HepG2 (cell line): Measurements from ENCODE around the gene ANGPTL7. TPM values are rescaled to one million over a fixed set of nuclear protein-coding genes. Genes with fewer than 3 reads are reported as not detected.

ENCODE experiments used
- FOXJ3 ChIP-seq: sonication (generic); formaldehyde crosslinking; IDR thresholded peaks from 2 replicates; pipeline ENCODE4 v1.4.0; 2020; ENCODE audit warnings: missing genetic modification reagents, mild to moderate bottlenecking, borderline replicate concordance
- HNF4A ChIP-seq: sonication (generic); formaldehyde crosslinking; IDR thresholded peaks from 2 replicates; pipeline ENCODE4 v1.4.0; 2020; ENCODE audit warnings: missing genetic modification reagents
- NFATC3 ChIP-seq: sonication (generic); formaldehyde crosslinking; IDR thresholded peaks from 2 replicates; pipeline ENCODE4 v1.5.1; 2020; ENCODE audit warnings: mild to moderate bottlenecking, missing genetic modification reagents
- NFIB ChIP-seq: sonication (generic); formaldehyde crosslinking; IDR thresholded peaks from 2 replicates; pipeline ENCODE4 v1.9.0; 2021; ENCODE audit warnings: missing genetic modification reagents, mild to moderate bottlenecking, borderline replicate concordance
- NFRKB ChIP-seq: fragments of 450-650 bp; IDR thresholded peaks from 2 replicates; pipeline ENCODE4 v1.6.1; 2017
- NR2F1 ChIP-seq, 2 experiments: fragments of 450-650 bp in 1 of 2; formaldehyde crosslinking in 1 of 2; IDR thresholded peaks; 2 replicates each; pipeline versions ENCODE4 v1.5.0 to v1.6.1; 2016 to 2020; ENCODE audit warnings: mild to moderate bottlenecking in 1 of 2, missing compliant biosample characterization in 1 of 2, missing genetic modification reagents in 1 of 2, moderate library complexity in 1 of 2
- NR2F6 ChIP-seq, 2 experiments: IDR thresholded peaks; 2 replicates each; pipeline ENCODE4 v1.6.1; 2016; ENCODE audit warnings: antibody characterized with exemption in 1 of 2, mild to moderate bottlenecking in 1 of 2
- PAF1 ChIP-seq: IDR thresholded peaks from 2 replicates; pipeline ENCODE4 v1.6.1; 2016; ENCODE audit warnings: missing genetic modification reagents, missing compliant biosample characterization
- POLR2AphosphoS5 ChIP-seq: IDR thresholded peaks from 2 replicates; pipeline ENCODE4 v1.6.1; 2012; ENCODE audit warnings: low read depth, low read length
- RBM22 ChIP-seq: fragments of 200-400 bp; formaldehyde crosslinking; optimal IDR thresholded peaks from 2 replicates; pipeline ENCODE3; 2017; ENCODE audit warnings: mild to moderate bottlenecking, low read length, moderate library complexity
- RFX3 ChIP-seq: IDR thresholded peaks from 2 replicates; pipeline ENCODE4 v1.6.1; 2016; ENCODE audit warnings: missing biosample characterization, missing genetic modification reagents
- SMAD3 ChIP-seq: sonication (generic); formaldehyde crosslinking; IDR thresholded peaks from 2 replicates; pipeline ENCODE4 v1.4.0; 2020; ENCODE audit warnings: missing genetic modification reagents
- SP2 ChIP-seq: sonication (generic); formaldehyde crosslinking; IDR thresholded peaks from 2 replicates; pipeline ENCODE4 v1.5.1; 2020; ENCODE audit warnings: mild to moderate bottlenecking, missing genetic modification reagents
- SRF ChIP-seq: IDR thresholded peaks from 2 replicates; pipeline ENCODE4 v1.6.1; 2011; ENCODE audit warnings: mild to moderate bottlenecking, low read depth, low read length, moderate library complexity
- SRSF1 ChIP-seq: fragments of 200-400 bp; formaldehyde crosslinking; optimal IDR thresholded peaks from 2 replicates; pipeline ENCODE3; 2017; ENCODE audit warnings: mild to moderate bottlenecking, low read depth, low read length, moderate library complexity
- TP53 ChIP-seq: sonication (generic); formaldehyde crosslinking; conservative IDR thresholded peaks from 2 replicates; pipeline ENCODE4 v1.4.0; 2020; ENCODE audit warnings: missing genetic modification reagents
- TRIM24 ChIP-seq: sonication (generic); formaldehyde crosslinking; IDR thresholded peaks from 2 replicates; pipeline ENCODE4 v1.8.0; 2022; ENCODE audit warnings: mild to moderate bottlenecking, missing genetic modification reagents
- ZBTB42 ChIP-seq: sonication (generic); formaldehyde crosslinking; IDR thresholded peaks from 2 replicates; pipeline ENCODE4 v1.5.0; 2020; ENCODE audit warnings: mild to moderate bottlenecking, missing genetic modification reagents
- ZNF160 ChIP-seq: sonication (generic); formaldehyde crosslinking; IDR thresholded peaks from 2 replicates; pipeline ENCODE4 v1.8.0; 2022; ENCODE audit warnings: mild to moderate bottlenecking, inconsistent platforms, missing genetic modification reagents
- ZNF232 ChIP-seq: sonication (generic); formaldehyde crosslinking; IDR thresholded peaks from 2 replicates; pipeline ENCODE4 v1.4.0; 2020; ENCODE audit warnings: missing genetic modification reagents, borderline replicate concordance
- ZNF251 ChIP-seq: sonication (generic); formaldehyde crosslinking; IDR thresholded peaks from 2 replicates; pipeline ENCODE4 v1.9.0; 2021; ENCODE audit warnings: mild to moderate bottlenecking, missing genetic modification reagents
- ZNF44 ChIP-seq: sonication (generic); formaldehyde crosslinking; IDR thresholded peaks from 2 replicates; pipeline ENCODE4 v1.5.1; 2020; ENCODE audit warnings: mild to moderate bottlenecking, missing genetic modification reagents
- ZNF703 ChIP-seq: sonication (generic); formaldehyde crosslinking; IDR thresholded peaks from 2 replicates; pipeline ENCODE4 v1.5.1; 2020; ENCODE audit warnings: missing genetic modification reagents, mild to moderate bottlenecking, moderate library complexity, borderline replicate concordance
- polyA plus RNA-seq, 8 experiments: library from polyadenylated mRNA; depleted of rRNA in 3 of 8; stranded (reverse) in 7 of 8; unstranded in 1 of 8; fragments of >200 nt; fragmentation: Illumina TruSeq in 4 of 8; extraction: Trizol in 4 of 8; gene quantifications; 2 replicates each; pipeline versions ENCODE4 v1.2.1 to v1.2.3, GENCODE V29; 2011 to 2016; ENCODE audit warnings: low read depth in 4 of 8, missing spikeins in 1 of 8, mixed read lengths in 1 of 8; ENCODE audit not compliant: insufficient read depth in 1 of 8
- total RNA-seq, 5 experiments: library from RNA; depleted of rRNA; stranded (reverse); fragments of >200 nt; fragmentation: Illumina TruSeq; extraction: Trizol; gene quantifications; 2 replicates each; pipeline ENCODE4 v1.2.3, GENCODE V29; 2016; ENCODE audit warnings: low read depth in 1 of 5
- TF ChIP-seq, protein P1 (sequence below): sonication (generic); formaldehyde crosslinking; IDR thresholded peaks from 2 replicates; pipeline ENCODE4 v1.5.1; 2020; ENCODE audit warnings: mild to moderate bottlenecking, missing genetic modification reagents, moderate library complexity
- TF ChIP-seq, protein P2 (sequence below): sonication (generic); formaldehyde crosslinking; IDR thresholded peaks from 2 replicates; pipeline ENCODE4 v1.4.0; 2020; ENCODE audit warnings: low read depth, mild to moderate bottlenecking, missing genetic modification reagents
- TF ChIP-seq, protein P3 (sequence below): sonication (generic); formaldehyde crosslinking; IDR thresholded peaks from 2 replicates; pipeline ENCODE4 v1.5.1; 2020; ENCODE audit warnings: missing genetic modification reagents, mild to moderate bottlenecking, borderline replicate concordance
- TF ChIP-seq, protein P4 (sequence below): sonication (generic); formaldehyde crosslinking; IDR thresholded peaks from 2 replicates; pipeline ENCODE4 v1.4.0; 2020; ENCODE audit warnings: missing genetic modification reagents

ANGPTL7 gene
- total and polyA plus RNA-seq, 2 of the 13 experiments (the other 11 are each of a cell fraction or from before 2014, with no cell fraction given) = not detected

DNA sequence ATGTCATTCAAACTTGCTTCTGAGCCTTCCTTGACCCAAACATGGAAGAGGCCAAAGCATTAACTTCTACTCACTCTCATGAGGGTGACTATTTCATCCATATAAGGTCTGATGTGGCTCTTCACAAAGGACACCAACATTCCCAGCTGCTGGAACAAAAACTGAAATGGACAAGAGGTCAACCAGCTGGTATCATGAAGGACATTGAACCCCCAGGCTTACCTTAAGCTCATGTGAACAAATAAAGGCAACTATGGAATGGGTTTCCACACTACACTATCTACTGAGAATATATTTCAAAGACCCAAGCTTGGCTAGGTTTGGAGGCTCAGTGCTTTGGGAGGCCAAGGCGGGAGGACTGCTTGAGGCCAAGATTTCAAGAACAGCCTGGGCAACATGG, 26.9 kb downstream of the ANGPTL7 start (continued):
- TF ChIP-seq, protein P1, sequence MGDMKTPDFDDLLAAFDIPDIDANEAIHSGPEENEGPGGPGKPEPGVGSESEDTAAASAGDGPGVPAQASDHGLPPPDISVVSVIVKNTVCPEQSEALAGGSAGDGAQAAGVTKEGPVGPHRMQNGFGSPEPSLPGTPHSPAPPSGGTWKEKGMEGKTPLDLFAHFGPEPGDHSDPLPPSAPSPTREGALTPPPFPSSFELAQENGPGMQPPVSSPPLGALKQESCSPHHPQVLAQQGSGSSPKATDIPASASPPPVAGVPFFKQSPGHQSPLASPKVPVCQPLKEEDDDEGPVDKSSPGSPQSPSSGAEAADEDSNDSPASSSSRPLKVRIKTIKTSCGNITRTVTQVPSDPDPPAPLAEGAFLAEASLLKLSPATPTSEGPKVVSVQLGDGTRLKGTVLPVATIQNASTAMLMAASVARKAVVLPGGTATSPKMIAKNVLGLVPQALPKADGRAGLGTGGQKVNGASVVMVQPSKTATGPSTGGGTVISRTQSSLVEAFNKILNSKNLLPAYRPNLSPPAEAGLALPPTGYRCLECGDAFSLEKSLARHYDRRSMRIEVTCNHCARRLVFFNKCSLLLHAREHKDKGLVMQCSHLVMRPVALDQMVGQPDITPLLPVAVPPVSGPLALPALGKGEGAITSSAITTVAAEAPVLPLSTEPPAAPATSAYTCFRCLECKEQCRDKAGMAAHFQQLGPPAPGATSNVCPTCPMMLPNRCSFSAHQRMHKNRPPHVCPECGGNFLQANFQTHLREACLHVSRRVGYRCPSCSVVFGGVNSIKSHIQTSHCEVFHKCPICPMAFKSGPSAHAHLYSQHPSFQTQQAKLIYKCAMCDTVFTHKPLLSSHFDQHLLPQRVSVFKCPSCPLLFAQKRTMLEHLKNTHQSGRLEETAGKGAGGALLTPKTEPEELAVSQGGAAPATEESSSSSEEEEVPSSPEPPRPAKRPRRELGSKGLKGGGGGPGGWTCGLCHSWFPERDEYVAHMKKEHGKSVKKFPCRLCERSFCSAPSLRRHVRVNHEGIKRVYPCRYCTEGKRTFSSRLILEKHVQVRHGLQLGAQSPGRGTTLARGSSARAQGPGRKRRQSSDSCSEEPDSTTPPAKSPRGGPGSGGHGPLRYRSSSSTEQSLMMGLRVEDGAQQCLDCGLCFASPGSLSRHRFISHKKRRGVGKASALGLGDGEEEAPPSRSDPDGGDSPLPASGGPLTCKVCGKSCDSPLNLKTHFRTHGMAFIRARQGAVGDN (CRISPR knock-in tag) = no peak
- TF ChIP-seq, protein P2, sequence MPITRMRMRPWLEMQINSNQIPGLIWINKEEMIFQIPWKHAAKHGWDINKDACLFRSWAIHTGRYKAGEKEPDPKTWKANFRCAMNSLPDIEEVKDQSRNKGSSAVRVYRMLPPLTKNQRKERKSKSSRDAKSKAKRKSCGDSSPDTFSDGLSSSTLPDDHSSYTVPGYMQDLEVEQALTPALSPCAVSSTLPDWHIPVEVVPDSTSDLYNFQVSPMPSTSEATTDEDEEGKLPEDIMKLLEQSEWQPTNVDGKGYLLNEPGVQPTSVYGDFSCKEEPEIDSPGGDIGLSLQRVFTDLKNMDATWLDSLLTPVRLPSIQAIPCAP (CRISPR knock-in tag) = no peak
- no peak for TF ChIP-seq NFIB (CRISPR knock-in tag)
- no peak for TF ChIP-seq FOXJ3 (CRISPR knock-in tag)
- TF ChIP-seq NFRKB = no peak
- 0 out of 2 replicates have a peak, but pooled peaks have one; percentile 45 for TF ChIP-seq SRF
- TF ChIP-seq SMAD3 (CRISPR knock-in tag) = no peak
- no peak for TF ChIP-seq RFX3 (CRISPR knock-in tag)
- TF ChIP-seq, protein P3, sequence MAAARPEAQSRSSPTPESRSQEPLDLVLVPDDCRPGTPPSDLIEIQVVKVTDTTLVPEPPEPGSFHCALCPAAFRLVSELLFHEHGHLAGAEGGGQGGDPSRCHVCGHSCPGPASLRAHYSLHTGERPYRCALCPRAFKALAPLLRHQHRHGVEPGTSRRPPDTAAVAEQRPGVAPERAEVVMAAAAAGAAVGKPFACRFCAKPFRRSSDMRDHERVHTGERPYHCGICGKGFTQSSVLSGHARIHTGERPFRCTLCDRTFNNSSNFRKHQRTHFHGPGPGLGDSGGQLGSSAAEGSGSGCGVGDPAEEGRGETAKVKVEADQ (CRISPR knock-in tag) = no peak
- no peak for TF ChIP-seq TP53 (CRISPR knock-in tag)
- TF ChIP-seq NR2F6 (IDR thresholded peaks at IDR 0.05) = peak; percentile 50; the same call in 1 of the 2 replicates
- no peak for TF ChIP-seq NR2F6 (CRISPR knock-in tag; IDR thresholded peaks at IDR 0.05)
- TF ChIP-seq ZNF232 (CRISPR knock-in tag) = no peak
- TF ChIP-seq ZNF703 = no peak
- no peak for TF ChIP-seq RBM22
- no peak for TF ChIP-seq ZNF160
- TF ChIP-seq ZNF44 (CRISPR knock-in tag) = no peak
- no peak for TF ChIP-seq SP2 (CRISPR knock-in tag)
- TF ChIP-seq, protein P4, sequence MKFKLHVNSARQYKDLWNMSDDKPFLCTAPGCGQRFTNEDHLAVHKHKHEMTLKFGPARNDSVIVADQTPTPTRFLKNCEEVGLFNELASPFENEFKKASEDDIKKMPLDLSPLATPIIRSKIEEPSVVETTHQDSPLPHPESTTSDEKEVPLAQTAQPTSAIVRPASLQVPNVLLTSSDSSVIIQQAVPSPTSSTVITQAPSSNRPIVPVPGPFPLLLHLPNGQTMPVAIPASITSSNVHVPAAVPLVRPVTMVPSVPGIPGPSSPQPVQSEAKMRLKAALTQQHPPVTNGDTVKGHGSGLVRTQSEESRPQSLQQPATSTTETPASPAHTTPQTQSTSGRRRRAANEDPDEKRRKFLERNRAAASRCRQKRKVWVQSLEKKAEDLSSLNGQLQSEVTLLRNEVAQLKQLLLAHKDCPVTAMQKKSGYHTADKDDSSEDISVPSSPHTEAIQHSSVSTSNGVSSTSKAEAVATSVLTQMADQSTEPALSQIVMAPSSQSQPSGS (CRISPR knock-in tag) = no peak
- no peak for TF ChIP-seq POLR2AphosphoS5
- TF ChIP-seq HNF4A (CRISPR knock-in tag) = peak; percentile 44
- no peak for TF ChIP-seq ZNF251 (CRISPR knock-in tag)
- no peak for TF ChIP-seq PAF1
- TF ChIP-seq NFATC3 = no peak
- TF ChIP-seq NR2F1 (CRISPR knock-in tag; IDR thresholded peaks at IDR 0.05) = peak in 1 of 2 experiments; percentile 69; a peak in 2 of 4 replicates
- TF ChIP-seq TRIM24 = no peak
- TF ChIP-seq SRSF1 = no peak
- no peak for TF ChIP-seq ZBTB42 (CRISPR knock-in tag)
